Measurements from ENCODE around the gene PCBD2.

DNA sequence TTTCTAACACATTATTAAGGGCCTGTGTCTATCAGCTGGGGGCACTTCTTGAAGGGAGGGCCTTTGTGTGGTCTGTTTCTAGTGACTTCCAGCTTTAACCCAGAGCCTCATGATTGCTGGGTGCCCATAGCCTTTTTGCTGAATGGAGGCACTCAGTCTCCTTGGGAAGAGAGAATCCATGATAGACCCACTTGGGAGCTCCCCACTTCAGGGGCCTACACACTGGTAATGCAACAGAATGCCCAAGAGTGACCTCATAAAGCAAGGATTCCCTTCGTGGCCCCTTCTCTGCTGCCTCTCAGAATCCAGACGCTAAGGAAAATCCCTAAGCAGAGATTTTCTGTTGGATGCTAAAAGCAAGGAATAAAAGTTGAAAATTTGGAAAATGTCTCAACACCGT, 62.7 kb downstream of the PCBD2 start, which contains the start of gene CATSPER3:
- TF ChIP-seq, protein P1, sequence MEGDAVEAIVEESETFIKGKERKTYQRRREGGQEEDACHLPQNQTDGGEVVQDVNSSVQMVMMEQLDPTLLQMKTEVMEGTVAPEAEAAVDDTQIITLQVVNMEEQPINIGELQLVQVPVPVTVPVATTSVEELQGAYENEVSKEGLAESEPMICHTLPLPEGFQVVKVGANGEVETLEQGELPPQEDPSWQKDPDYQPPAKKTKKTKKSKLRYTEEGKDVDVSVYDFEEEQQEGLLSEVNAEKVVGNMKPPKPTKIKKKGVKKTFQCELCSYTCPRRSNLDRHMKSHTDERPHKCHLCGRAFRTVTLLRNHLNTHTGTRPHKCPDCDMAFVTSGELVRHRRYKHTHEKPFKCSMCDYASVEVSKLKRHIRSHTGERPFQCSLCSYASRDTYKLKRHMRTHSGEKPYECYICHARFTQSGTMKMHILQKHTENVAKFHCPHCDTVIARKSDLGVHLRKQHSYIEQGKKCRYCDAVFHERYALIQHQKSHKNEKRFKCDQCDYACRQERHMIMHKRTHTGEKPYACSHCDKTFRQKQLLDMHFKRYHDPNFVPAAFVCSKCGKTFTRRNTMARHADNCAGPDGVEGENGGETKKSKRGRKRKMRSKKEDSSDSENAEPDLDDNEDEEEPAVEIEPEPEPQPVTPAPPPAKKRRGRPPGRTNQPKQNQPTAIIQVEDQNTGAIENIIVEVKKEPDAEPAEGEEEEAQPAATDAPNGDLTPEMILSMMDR (IDR thresholded peaks at IDR 0.05): no peak
- TF ChIP-seq ZNF302 (CRISPR knock-in tag; IDR thresholded peaks at IDR 0.05) (no peak), ESRRA (IDR thresholded peaks at IDR 0.05; ENCODE audit: borderline replicate concordance, low read length) (no peak)

Measured in A549 (cell line).